GM19238 (cell line): ENCODE results near the gene SMIM24.

Experiments used
- DNase-seq: peaks from one replicate; pipeline ENCODE4 v3.0.0; 2011; ENCODE audit warnings: low spot score; ENCODE audit not compliant: insufficient read length

The SMIM24 gene

DNA sequence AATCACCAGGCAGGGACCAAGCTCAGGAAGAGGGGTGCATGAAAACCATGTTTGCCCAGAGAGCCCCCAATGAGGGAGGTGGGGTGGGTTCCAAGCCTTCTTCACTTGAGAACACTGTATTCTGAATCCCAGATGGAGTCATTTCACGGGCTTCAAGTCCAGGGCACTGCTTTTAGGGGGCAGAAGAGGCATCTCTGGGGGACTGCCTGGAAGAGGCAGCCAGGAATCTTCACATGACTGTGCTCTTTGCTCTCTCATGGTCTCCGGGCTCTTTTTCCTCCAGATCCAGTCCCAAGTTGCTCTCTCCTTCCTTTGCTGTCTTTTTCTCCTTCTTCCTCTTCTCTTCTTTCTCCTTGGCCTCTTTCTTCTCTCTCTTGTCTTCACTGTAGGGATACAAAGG, 5.7 kb downstream of the SMIM24 start:
- DNase-seq = no peak

GRCh38 chr19:3474010-3474409, 6.3 kb downstream of the SMIM24 start:
- no peak for DNase-seq

DNA sequence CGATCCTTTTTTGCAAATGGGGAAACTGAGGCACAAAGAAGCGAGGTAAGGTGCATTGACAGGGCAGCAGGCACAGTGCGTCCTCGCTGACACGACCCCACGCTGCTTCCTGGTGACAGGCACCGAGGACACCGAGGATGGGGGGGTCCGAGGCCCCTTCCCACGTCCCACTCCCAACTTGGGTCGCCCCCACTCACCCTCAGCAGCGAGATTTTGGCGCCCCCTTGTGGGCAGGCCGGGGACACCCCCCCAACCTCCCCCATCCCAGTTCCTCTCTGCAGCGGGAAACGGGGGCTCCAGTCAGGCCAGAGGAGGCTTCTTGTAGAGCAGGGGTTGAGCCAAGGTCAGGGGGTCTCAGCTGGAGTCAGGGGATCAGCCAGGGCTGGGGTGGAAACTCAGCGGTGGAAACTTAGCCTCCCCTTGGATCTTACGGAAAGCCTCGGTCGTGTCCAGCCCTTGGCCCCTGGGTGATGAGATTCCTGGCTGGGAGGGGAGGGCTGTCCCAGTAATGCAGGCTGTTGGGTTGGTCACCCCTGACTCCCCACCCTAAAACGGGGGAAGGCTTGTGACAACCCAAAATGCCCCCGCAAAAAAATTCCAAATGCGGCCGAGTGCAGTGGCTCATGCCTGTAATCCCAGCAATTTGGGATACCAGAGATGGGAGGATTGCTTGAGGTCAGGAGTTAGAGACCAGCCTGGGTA, 8.2 kb downstream of the SMIM24 start:
- DNase-seq = no peak

DNA sequence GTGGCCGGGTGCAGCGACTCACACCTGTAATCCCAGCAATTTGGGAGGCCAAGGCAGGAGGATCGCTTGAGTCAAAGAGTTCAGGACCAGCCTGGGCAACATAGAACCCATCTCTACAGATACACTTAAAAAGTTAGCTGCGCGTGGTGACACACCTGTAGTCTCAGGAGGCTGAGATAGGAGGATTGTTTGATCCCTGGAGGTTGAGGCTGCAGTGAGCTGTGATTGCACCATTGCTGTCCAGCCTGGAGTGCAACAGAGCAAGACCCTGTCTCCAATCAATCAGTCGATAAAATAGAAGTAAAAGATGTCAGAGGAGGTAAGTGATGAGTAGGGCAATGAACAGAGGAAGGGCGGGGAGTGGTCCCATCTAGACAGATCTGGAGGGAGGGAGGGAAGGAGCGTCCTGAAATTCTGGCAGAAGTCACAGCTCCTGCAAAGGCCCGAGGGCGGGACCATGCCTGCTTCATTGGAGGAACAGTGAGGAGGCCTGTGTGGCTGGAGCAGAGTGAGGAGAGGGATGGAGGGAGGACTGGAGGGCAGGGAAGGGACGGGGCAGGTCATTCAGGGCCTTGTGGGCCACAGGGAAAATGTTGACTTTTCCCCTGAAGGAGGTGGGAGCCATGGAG, 9.7 kb downstream of the SMIM24 start:
- no peak for DNase-seq

DNA sequence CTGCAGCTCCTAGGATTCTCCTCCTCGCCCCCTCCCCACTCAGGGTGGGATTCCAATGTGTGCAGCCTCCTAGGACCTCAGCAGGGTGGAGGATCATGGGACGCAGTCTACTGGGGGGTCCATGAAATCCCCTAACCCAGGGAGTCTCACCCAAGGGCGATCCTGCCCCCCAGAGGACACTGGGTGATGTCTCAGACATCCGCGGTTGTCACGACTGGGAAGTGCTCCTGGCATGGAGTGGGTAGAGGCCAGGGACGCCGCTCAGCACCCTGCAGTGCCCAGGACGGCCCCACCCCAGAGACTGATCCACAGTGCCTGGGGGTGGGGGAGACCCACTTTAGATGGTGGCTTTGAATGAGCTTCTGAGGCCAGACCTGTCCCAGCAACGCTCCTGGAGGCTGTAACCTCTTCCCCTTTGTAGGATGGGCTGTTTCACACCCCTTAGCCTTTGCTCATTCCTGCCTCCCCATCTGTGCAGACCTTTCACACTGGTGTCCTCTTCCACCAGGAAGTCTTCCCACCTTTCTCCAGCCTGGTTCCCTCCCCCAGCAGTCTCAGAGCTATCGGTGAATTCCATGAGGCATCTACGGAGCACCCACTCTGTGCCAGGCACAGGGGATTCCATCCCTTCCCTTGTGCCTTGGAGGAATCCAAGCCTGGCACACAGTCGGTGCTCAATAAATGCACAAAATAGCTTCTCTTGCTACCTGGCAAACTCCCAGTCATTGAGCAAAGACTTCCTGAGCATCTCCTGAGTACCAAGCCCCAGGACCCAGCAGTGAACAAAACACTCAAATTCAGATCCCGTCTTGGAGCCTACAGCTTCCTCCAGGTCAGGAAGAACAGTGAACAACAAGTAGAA, 10.5 kb downstream of the SMIM24 start:
- DNase-seq = no peak

DNA sequence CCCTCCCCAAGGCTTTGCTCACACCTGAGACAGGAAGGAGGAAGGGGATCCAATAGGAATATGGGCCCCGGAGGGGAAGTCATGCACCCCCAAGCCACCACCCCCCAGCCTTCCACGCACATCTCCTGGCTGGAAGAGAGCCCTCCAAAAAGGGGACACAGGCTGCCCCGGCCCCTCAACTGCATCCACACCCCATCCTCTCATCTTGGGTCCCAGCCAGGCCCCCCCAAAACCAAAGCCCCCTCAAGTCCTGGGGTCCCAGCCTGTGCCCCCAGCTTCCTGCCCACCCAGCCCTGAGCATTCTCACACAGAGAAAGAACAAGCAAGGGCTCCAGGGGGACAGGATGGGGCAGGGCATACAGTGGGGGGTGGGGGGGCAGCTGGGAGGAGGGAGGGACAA, 12.1 kb downstream of the SMIM24 start:
- no peak for DNase-seq

DNA sequence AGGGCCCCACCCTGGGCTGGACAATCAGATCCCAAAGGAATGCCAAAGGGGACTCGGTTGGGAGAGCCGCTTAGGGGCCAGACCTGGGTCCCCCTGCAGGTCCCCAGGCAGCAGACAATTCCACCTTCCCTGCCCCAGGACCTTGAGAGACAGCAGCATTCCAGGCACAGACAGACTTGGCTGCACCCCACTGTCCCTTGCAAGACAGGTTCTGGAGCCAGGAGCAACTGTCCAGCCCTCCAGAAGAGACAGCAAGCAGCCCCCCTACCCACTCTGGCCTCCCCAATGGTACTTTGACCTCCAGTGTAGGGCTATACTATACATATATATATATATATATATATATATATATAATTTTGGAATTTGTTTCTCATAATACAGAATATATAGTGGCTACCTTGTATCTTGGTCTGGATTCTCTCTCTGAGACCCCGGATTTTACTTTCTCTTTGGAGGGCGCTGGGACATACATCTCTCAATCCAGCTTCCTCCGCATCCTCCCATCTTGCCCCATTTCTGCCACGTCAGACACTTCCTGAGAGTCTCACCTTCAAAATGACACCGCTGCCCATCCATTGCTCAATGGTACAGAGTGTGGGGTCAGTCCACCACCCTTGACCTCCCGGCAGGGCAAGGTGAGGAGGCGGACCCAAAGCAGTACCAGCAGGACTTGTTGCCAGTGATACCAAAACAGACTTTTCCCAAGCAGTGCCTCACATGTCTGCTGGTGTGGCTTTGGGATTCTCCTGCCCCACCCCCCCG, 12.7 kb downstream of the SMIM24 start:
- no peak for DNase-seq

DNA sequence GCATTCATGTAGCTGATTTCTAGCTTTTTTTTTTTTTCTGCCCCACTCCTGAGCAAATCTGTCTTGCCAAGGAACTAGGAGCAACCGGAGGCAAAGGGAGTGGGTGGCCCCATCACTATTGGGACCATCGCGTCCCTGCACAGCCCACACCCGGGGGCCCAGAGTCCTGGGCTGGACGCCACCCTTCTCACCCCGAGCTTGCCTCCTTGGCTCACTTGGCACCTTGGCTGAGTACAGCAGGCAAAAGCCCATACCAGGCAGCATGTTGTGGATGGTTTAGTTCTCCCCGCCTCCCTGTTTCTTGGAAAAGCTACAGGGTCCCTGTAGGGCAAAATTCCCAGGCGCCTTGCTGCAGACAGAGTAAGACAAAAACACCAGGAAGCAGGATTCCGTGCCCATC, 13.7 kb downstream of the SMIM24 start:
- no peak for DNase-seq

- no peak for DNase-seq
Observed at GRCh38 chr19:3465552-3465951, 14.8 kb downstream of the SMIM24 start.

- DNase-seq = no peak
Observed at GRCh38 chr19:3464587-3465235, 15.6 kb downstream of the SMIM24 start.

- no peak for DNase-seq
Observed at GRCh38 chr19:3463714-3464586, 16.4 kb downstream of the SMIM24 start.

DNA sequence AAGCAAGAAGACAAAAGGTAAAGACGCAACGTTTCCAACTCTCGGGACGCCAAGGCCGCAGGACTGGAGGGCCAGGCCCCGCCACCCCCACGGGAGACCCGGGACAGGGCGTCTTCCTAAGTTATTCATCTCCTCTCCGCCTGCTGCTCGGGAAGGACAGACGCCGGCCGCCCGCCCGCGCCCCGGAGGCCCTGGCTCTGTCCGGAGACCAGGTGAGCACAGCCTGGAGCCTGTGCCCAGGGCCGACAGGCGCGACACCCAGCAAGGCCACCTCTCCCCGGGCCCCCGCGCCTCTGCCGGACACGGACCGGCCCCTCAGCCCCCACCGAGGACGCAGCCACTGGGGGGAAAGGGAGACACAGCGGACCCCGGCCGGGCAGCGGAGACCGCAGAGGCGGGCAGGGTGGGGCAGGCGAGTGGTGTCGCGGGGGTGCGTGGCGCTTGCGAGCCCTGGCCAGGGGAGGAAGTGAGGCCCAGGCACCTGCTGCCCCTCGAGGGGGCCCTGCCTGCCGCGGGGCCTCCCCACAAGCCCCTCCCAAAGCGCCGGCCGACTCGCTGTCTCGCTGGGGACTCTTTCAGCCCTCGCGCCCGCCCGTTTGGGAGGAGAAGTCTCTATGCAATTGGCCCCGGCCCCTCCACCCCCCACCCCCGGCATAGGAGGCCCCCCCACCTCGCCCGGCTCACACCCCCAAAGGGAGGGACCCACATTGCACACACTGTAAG, 17.2 kb downstream of the SMIM24 start:
- DNase-seq = no peak

GRCh38 chr19:3459965-3460582, 20.3 kb downstream of the SMIM24 start:
- no peak for DNase-seq

- DNase-seq = no peak
Observed at GRCh38 chr19:3459089-3459881, 21.0 kb downstream of the SMIM24 start.

DNA sequence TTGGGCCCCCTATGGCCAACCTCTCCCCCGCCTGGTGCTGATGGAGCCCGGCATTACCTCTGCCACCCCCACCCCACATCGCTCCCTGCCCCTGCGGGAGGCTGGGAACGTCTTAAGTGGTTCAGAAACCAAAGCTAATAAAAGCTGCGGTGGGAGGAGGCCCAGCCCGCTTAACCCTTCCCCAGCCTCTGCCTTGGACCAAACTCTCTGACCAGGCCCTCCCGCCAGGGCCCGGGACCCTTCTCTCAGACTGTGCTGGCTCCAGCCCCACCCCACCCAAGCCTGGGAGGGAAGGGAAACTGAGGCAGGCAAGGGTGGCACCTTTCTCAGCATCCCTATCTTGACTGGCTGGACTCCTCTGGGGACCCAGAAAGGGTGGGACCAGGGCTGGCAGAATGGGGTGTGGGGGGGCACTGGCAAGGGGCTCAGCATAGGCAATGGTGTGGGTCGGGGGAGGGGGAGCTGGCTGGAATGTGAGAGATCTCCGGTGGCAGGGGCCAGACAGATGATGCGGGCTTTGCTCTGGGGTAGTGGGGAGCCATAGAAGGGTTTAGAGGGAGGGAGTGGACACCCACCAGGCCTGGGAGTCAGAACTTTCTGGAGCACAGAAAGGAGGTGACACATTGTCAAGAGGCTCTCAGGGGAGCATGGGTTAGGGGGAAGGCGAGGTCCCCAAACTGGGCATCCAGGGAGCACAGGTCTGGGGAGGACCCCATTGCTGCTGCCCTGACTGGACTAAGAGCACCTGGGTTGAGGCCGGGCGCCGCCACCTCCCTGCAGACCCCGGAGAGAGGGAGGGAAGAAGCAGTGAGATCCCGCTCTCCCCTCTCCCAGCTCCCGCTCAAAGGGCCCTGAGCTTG, 21.9 kb downstream of the SMIM24 start:
- no peak for DNase-seq

- no peak for DNase-seq
Observed at GRCh38 chr19:3457528-3458228, 22.6 kb downstream of the SMIM24 start.
